Peyer's patch (tissue), 4 donors: ENCODE results near the gene SMIM15.

Experiments used
- POLR2A ChIP-seq, 2 donors: fragments of 450-650 bp; IDR thresholded peaks; one replicate each; pipeline ENCODE4 v1.5.1; 2017; ENCODE audit warnings: antibody characterized with exemption in 2 of 2, mild to moderate bottlenecking in 2 of 2, moderate library complexity in 2 of 2
- TF ChIP-seq, protein P1 (sequence below), 6 experiments: fragments of 450-650 bp in 4 of 6; fragments of 200-600 bp in 2 of 6; sonication (generic) in 1 of 6; IDR thresholded peaks; one replicate each; pipeline ENCODE4 v1.5.1; 2017 to 2019; ENCODE audit warnings: antibody characterized with exemption in 6 of 6, mild to moderate bottlenecking in 3 of 6, moderate library complexity in 1 of 6

DNA sequence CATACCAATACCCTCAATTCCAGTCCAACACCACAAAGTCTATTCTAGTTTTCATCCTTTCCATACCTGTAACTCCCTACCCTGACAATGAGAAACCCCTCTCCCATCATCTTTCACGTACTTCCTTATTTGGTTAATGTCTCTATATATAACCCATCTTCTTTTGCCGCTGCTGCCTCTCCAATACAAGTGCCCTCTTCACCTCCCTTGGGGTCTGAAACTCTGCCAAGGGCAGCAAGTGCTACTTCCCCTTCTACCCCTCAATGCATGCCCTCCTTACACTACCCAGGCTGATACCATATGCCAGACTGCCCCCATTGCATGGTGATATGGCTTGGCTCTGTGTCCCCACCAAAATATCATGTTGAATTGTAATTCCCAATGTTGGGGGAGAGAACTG is 24.4 kb upstream of the SMIM15 start:
- TF ChIP-seq, protein P1, sequence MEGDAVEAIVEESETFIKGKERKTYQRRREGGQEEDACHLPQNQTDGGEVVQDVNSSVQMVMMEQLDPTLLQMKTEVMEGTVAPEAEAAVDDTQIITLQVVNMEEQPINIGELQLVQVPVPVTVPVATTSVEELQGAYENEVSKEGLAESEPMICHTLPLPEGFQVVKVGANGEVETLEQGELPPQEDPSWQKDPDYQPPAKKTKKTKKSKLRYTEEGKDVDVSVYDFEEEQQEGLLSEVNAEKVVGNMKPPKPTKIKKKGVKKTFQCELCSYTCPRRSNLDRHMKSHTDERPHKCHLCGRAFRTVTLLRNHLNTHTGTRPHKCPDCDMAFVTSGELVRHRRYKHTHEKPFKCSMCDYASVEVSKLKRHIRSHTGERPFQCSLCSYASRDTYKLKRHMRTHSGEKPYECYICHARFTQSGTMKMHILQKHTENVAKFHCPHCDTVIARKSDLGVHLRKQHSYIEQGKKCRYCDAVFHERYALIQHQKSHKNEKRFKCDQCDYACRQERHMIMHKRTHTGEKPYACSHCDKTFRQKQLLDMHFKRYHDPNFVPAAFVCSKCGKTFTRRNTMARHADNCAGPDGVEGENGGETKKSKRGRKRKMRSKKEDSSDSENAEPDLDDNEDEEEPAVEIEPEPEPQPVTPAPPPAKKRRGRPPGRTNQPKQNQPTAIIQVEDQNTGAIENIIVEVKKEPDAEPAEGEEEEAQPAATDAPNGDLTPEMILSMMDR (IDR thresholded peaks at IDR 0.05) = no peak
- TF ChIP-seq POLR2A (IDR thresholded peaks at IDR 0.05) = no peak
